GM03348 (cell line): ENCODE results near the gene SLC39A12.
A peak's percentile ranks its signal among the peaks of the same experiment; 100 is the strongest.

Experiments
- DNase-seq: peaks from one replicate; pipeline ENCODE4 v3.0.0; 2012; ENCODE audit warnings: low spot score

SLC39A12 gene

DNA sequence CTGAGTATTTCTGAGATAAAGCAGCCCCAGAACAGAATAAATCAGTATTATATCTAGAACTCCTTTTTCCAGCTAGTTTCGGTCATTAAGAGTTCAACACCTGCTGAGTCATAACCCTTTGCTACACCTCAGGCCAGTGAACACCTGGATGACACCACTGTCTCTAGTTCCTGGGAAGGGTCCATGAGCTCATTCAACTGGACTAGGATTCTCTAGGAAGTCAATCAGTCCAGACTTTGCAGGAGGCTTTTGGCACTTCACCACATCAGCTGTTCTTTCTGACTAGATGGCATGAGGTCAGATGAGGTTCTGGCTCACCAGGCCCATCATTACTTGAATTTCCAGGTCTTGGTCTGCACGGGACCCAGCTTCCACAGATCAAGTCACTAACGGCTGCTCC is 11.7 kb downstream of the SLC39A12 start:
- no peak for DNase-seq

DNA sequence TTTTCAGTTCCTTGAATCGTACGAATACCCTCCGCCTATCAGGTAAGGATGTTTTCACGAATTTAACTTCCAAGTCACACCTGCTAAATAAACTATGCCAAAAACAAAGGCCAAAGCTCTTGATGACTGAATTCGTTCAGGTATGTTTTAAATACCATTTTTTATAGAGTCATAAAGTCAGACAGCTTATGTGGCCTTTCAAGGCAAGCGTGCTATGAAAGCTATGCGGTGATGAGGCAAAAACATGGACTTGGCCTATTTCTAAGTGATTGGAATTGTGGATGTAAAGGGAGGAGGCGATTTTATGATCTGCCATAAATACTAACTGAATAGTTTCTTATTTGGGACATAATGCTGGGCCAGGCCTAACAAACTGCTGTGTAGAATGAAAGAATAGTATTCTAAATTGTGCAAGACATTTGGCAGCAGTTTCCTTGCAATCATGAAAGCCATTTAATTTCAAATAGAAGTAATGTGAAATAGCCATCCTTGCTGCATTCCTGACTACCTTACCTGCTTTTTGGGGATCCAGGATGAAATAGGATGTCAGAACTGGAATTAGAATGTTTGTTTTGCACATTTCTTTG is 14.0 kb downstream of the SLC39A12 start:
- DNase-seq, result no peak

DNA sequence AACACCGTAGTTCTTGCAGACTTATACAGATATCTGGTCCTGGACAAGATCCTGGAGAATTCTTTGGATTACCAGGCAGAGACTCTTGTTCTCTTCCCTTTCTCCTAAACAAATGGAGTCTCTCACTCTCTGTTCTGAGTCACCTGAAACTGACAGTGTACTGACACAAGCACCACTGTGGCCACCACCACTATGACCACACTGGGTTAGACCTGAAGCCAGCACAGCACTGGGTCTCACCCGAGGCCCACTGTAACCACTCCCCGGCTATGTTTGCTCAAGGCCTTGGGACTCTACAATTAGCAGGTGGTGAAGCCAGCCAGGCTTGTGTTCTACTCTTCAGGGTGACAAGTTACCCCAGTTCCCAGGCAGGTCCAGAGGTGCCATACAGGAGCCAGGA is 22.8 kb downstream of the SLC39A12 start:
- DNase-seq, result no peak

DNA sequence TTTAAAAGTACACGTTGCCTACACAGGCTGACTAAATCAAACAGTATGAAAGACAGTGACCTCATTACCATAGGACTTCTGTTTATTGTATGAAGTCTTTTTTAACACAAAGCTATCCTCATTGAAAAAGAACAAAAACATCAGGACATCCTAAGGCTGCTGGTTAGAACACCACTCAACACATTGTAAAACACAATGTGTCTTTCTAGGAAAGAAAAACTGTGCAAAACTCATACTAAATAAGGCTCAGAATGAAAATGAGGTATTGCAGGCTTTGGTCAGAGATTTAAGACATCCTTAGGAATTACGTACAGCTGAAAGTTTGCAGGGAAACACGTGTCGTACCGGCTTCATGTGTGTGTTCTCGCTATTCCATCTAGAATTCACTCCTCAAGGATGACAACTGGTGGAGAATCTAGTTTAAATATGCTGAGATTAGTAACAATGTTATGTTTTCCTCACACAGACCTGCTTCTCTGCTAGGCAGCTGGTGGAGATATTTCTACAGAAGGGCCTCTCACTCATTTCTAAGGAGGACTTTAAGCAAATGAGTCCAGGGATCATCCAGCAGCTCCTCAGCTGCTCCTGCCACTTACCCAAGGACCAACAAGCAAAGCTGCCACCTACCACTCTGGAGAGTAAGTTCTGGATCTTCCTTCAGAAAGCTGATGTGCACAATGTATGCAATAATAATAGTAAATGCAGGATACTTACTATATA is 29.3 kb downstream of the SLC39A12 start:
- no peak for DNase-seq

DNA sequence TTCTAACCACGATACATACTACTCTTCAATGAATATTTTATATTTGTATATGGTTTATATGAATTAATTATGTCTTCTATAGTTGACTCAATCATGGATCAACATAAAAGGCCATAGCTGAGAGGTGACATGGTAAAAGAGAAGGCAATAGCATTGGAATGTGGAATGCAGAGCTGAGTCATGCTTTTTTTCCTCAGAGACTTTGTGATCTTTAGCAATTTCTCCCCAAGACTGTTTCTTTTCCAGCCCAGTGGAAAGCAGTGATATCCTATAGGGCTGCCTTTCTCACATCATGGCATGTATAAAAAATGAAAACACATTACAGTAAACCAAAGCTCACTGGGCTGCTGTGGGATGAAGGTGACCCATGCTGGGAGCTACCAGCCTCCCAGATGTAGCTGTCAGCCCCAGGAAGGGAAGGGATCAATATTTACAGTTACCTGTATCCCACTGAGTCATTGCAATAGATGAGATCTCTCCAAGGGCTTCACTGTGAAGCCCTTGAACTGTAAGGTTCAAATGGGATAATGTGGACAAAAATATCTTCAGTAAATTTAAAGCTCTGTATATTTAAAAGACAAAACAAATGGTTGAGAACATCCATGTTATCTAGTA is 30.2 kb downstream of the SLC39A12 start:
- peak; percentile 78 for DNase-seq

DNA sequence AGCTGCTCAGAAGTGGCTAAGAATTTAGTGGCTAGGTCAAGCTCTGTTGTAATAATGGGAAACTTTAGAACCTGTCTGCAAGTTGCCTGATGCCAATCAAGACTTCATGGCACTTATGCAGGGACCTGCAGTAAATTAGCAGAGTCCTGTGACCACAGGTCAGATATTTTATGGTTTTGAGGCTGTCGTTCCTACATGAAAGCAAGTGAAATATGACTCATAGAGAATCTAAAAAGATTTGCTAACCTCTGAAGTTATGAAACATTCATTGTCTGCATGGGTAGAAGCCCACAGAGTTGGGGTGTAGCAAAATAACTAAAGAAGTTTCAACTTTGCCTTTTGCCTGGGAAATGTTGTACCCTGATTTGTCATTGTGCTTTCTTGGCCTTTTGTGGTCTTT is 32.3 kb downstream of the SLC39A12 start:
- peak; percentile 51 for DNase-seq

DNA sequence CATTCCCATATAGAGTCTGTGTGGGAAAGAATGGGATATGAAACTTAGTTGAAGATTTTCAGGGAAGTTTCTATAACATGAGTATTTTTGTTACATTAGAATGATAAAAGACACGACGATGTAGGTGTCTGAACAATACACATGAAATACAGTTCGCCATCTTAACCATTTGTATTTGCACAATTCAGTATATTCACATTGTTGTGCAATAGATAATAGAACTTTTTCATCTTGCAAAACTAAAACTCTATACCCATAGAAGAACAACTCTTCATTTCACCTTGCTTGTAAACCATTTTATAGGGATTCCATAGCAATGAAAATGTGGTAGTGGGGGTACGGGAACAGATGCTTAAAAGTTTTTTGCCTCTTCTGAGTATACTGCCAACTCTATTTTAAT is 32.8 kb downstream of the SLC39A12 start:
- DNase-seq, result no peak

DNA sequence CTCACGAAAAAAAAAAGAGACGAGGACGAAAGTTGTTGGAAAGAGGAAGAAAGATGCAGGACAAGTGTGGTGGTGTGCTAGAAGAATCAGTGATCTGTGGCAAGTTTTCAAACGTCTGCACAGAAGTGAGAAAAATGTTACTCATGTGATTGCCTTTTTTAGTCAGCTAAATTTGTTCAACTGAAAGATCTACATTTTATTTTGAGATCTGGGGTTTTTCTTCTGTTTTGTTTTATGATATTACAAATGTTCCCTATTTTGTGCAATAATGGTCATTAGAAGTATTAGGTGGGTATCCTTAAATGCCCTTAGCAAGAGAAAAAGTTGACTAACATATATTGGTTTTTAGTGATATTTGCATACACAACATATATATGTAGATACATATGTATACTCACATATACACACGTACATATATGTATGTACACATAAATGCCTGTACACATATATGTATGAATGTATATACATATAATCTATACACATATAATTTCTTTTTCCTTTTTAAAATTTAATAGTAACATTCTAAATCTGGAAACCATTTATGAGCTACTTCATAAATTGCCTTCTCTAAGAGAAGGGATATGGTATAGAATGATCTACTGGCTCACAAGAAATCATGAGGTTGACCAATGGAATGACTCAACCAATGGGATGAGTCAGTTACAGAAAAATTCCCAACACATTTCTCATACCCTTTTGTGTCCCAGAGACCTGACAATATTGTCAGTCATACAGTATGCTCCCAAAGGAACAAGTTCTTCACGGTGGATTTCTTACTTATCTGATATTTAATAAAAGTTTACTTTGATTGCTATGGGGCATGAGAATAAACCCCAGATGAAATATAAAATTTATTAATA is 38.4 kb downstream of the SLC39A12 start:
- DNase-seq, result peak; percentile 80

DNA sequence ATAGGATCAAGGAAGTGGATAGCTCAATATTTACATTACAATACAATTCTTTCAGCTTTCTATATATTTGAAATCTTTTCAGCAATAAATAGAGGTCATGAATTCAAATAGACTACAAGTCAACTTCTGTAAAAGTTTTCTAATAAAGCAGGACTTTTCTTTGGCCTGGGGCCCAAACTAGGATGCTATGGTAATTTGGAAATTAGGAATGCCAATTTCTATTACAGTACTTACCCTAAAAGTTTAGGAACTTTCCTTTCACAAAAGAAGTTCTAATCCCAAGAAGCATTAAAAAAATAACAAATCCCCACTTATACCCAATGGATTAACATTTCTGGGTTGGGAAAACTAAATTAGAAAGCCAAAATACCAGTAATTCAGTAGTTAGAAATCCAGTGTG is 40.5 kb downstream of the SLC39A12 start:
- no peak for DNase-seq

DNA sequence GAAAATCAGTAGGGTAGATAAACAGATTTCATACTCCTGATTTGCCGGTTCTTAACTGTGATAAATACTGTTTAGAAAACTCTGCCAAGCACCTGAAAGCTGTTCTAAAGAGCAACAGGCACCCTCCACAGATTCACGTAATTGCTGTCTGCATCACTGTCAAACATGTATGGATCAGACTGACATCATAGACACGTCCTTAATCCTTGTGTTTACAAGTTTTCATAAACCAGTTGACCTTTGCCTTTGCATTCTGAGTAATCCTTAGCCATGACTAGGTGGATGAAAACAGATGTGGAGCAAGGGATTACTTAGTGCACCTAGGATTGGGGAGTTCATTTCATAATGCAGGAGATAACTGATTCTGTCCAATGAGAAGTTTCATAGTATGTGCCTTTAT is 41.6 kb downstream of the SLC39A12 start:
- no peak for DNase-seq

DNA sequence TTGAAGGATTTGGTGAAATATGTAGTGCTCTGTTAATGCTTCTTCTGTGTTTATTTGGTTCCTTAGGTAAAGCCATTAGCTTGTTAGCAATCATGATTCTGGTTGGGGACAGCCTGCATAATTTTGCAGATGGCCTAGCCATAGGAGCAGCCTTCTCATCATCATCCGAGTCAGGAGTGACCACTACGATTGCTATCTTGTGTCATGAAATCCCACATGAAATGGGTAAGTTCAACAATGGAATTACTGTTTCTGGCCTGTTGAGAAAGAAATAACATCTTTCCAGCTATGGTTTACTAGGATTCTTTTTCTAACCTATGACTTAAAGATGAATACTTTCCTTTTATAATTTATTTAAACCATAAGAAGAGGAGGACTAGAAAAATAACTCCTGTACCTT is 48.9 kb downstream of the SLC39A12 start:
- no peak for DNase-seq

DNA sequence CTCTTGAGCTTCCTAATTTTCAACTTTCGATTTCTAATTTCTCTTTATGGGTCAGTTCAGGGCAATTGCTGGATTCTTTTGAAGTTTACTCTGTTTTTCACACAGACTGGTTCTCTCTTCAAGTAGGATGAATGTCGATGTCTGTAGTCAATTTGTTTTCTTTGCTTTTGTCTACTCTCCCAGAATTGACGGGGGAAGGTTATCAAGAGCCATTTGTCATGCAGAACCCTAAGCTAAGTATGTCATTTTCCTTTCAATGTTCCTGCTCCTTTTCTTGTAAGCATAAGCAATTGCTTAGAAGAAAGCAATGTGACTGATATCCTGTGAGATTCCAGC is 53.7 kb downstream of the SLC39A12 start:
- no peak for DNase-seq

DNA sequence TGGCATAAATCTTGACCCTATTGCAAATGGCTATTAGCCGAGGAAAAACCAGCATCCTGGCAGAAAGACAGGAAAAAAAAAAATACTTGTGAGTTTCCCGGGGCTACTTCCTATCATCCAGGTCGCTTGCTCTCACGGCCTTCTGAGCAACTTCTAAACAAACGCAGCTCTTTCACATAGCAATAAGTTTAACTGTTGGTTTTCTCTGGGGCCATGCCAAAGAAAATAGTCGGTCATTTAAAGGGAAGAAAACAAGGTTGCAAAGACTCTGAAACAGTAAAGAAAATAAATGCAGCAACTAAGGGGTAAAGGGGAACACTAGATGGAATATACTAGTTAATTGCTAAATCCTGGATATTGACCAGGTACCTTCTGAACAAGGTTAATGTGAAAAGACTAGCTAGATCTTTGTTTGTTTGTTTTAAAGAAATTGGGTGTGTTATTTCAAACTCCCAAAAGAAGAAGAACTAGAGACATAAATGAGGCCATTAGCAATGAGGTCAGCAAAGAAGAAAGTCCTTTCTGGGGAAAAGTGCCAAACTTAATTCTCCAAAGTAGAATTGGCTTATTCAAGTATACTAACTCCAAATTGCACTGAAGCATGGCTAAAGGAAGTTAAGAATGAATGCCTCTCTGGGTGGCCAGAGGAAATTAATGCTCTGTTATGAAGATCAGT is 54.2 kb downstream of the SLC39A12 start:
- peak; percentile 27 for DNase-seq

DNA sequence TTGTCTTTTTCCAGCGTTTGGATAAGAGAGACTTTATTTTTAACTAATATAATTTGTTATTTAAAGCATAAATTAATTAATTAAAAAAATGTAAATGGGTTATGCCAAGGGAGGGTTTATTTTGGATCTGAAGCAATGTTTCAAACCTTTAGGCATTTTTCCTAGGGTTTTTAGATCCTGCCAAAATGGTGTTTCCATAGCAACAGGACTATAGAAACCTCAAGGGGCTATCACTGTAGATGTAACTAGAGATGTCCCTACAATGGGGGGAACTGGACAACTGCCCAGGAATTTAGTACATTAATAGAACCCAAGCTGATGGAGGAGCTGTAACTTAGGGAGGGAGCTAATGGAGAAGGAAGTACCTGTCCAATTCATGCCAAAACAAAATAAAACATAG is 57.3 kb downstream of the SLC39A12 start:
- DNase-seq, result no peak

DNA sequence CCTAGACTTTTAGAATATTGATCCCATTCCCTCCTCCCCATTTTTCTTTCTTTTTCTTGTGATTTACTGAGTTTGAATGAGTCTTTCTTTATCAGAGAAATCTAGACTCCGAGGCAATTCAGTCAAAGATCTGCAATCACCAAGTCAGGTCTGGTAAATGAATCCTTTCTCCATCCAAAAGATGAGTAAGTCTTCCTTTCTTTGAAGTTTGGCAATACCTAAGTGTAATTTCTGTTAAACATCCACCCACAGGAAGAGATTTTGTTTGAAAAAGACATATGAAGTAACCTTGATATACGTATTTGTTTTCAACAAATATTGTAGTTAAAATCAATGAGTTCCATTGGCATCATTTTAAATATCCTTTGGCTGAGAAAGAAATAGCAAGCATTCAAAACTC is 58.3 kb downstream of the SLC39A12 start:
- peak; percentile 55 for DNase-seq

DNA sequence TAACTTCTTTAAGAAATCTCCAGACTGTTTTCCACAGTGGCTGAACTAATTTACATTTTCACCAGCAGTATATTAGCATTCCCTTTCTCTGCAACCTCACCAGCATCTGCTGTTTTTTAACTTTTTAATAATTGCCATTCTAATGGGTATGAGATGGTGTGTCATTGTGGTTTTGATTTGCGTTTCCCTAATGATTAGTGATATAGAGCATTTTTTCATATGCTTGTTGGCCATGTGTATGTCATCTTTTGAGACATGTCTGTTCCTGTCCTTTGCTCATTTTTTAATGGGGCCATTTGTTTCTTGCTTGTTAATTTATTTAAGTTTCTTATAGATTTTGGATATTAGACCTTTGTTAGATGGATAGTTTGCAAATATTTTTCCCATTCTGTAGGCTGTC is 68.8 kb downstream of the SLC39A12 start:
- no peak for DNase-seq

DNA sequence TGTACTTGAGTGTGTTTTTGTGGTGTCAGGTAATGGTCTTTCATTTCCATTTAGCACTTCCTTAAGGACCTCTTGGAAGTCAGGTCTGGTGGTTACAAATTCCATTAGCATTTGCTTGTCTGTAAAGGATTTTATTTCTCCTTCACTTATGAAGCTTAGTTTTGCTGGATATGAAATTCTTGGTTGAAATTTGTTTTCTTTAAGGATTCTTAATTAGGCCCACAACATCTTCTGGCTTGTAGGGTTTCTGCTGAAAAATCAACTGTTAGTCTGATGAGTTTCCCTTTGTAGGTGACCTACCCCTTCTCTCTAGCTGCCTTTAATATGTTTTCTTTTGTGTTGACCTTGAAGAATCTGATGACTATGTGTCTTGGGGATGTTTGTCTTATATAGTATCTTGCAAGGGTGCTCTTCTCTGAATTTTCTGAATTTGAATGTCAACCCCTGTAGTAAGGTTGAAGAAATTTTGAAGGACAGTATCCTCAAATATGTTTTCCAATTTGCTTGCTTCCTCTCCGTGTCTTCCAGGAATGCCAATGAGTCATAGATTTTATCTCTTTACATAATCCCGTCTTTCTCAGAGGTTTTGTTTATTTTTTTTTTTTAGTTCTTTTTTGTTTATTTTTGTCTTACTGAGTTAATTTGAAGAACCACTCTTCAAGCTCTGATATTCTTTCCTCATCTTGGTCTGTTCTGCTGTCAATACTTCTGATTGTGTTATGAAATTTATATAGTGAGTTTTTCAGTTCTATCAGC is 70.2 kb downstream of the SLC39A12 start:
- no peak for DNase-seq

DNA sequence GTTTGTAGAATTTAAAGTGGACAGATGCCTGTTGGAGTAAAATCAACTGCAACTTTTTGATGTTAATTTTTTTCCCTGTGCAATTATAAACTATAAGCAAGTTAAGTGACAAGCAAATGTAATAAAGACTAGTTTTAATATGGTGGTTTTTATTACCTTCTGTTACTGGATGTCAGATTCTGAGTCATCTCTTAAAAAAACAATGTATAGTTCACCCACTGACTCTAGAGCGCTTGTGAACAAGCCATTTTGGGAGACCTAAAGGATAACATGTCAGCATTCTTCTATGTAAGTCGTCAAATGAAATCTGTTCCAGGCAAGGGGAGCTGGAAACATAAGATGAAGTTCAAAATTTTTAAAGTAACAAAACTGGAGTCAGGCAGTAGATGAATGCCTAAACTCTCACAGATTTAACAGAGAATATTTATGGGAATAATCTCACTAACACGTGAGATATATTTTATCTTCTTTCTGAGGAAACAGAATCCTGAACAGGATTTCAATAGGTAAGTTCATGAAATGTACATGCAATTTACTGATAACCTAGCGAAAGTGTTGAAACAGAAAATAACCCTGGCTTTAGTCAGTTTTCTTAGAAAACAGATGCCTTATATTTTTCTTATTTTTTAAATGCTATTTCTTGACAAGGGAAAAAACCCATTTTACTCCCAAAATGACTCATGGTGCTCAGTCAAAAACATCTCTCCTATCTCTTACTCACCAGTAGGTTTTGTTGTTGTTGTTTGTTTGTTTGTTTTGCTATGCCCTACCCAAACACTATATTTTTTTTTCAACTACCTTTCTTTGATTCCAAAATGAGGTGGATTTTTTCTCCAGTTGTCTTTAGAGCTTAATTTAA is 91.7 kb downstream of the SLC39A12 start:
- no peak for DNase-seq

DNA sequence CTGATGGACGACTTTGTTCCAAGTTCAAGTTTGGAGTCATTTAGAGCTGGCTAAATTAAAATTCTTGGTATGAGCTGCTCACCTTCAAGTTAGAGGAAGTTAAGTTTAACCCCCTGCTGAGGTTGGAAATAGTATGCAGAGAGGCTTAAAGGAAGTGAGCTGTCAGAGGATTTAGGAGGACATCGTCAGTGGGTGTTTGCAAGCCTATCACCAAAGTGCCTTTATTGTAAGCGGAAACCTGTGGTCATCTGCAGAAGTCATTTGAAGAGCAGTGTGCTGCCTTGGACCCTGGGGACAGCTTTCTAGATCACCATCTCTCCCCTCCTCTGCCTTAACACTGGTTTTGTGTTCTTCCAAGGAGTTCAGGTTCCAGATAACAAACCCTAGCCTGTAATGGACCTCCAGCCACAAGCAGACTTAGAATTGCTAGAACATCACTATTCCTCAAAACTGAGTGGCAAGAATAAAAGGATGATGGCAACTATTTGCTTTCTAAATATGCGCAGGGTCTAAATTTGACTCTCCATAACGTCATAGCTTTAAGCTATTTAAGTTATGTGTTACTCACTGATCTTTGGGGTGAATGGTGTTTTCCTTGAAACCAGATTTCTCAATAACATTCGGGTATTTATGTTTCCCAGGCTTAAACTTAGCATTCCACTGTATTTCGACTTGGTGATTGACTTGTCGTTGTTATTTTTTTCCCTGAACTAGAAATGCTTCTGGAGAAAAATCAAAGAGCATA is 93.4 kb downstream of the SLC39A12 start:
- DNase-seq, result no peak

DNA sequence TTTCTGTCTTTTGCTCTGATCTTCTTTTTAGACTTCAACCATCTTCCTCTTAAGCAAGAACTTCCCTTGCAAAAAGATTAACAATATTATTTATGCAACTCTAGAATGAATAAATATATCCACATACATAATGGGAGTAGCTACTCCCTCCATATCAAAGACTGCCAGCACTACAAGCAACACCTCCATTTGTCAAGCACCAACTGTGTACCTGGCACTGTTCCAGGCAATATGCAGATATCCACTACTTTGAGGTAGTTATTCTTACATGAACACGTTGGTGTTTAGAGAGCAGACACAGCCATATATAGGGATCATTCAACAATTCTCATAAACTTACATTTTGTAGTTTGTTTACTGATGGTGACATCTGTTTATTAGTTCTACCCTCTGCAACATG is 104.9 kb downstream of the SLC39A12 start:
- no peak for DNase-seq
